Endothelial cell of umbilical vein (primary cell): ENCODE measurements around the gene EDARADD. TPM values are rescaled to one million over a fixed set of nuclear protein-coding genes. Genes with fewer than 3 reads are reported as not detected.
"Not testable (repeated sequence)": the region's sequence is repeated elsewhere in the genome, so short reads cannot be mapped to it uniquely, and the experiment has no call there.

Source experiments
- BruUV-seq: library from RNA; stranded (reverse); fragments of 400-500 nt; replicated peaks from 2 replicates; lab custom pipeline; 2021; lab: Mats Ljungman, UMichigan
- CTCF ChIA-PET: fragments of 300-600, 350-600 bp; sonication (Branson Sonifier 250); formaldehyde crosslinking; loops from one replicate; lab custom pipeline; 2021; ENCODE audit warnings: antibody characterized with exemption, inconsistent platforms; lab: Charles Lee
- POLR2A ChIA-PET: fragments of 300-600, 350-600 bp; sonication (Branson Sonifier 250); formaldehyde crosslinking; loops from one replicate; lab custom pipeline; 2021; ENCODE audit warnings: antibody characterized with exemption, inconsistent platforms; lab: Charles Lee
- DNase-seq: peaks from one replicate; pipeline ENCODE4 v3.0.0-alpha.2; 2011; ENCODE audit warnings: low read depth, low spot score
- FAIRE-seq: peaks from 2 replicates; lab custom pipeline; 2011; peaks lifted over from hg19 to GRCh38; lab: Jason Lieb, UNC
- H2AFZ ChIP-seq: 2 replicates; pipeline ENCODE4 v1.6.0; 2012; ENCODE audit warnings: low read depth, low read length, control low read depth, inconsistent platforms
- H3K27ac ChIP-seq: 2 replicates; pipeline ENCODE4 v1.5.1; 2011; ENCODE audit warnings: low read depth, mild to moderate bottlenecking, control low read depth, low read length, moderate library complexity; ENCODE audit not compliant: insufficient read depth
- H3K27me3 ChIP-seq, 2 experiments: 2 replicates each; pipeline versions ENCODE4 v1.6.0 to v1.6.1; 2011; ENCODE audit warnings: low read length in 2 of 2, mixed read lengths in 1 of 2; ENCODE audit not compliant: control insufficient read depth in 2 of 2, insufficient read depth in 2 of 2
- H3K36me3 ChIP-seq, 2 experiments: 2 replicates in 1 of 2; 3 replicates in 1 of 2; pipeline ENCODE4 v1.5.1; 2011; ENCODE audit warnings: low read length in 2 of 2, mild to moderate bottlenecking in 1 of 2, moderate library complexity in 1 of 2; ENCODE audit not compliant: control insufficient read depth in 2 of 2, insufficient read depth in 2 of 2; ENCODE audit errors: extremely low read depth in 1 of 2
- H3K4me1 ChIP-seq: 3 replicates; pipeline ENCODE4 v1.5.1; 2011; ENCODE audit warnings: mild to moderate bottlenecking, low read length; ENCODE audit not compliant: control insufficient read depth, insufficient read depth; ENCODE audit errors: extremely low read depth
- H3K4me2 ChIP-seq: 2 replicates; pipeline ENCODE4 v1.6.1; 2011; ENCODE audit warnings: low read length, control low read depth, mixed read lengths; ENCODE audit not compliant: insufficient read depth
- H3K4me3 ChIP-seq, 3 experiments: fragments of 200-600 bp in 1 of 3; sonication (generic), shearing (Covaris generic) in 1 of 3; replicated peaks in 1 of 3; 2 replicates each; pipeline ENCODE4 v1.5.1; 2011 to 2016; ENCODE audit warnings: control low read depth in 3 of 3, low read length in 3 of 3, mild to moderate bottlenecking in 2 of 3, inconsistent platforms in 1 of 3, low read depth in 1 of 3, moderate library complexity in 1 of 3; ENCODE audit not compliant: insufficient read depth in 1 of 3
- H3K79me2 ChIP-seq: 2 replicates; pipeline ENCODE4 v1.6.0; 2012; ENCODE audit warnings: low read length, inconsistent platforms; ENCODE audit not compliant: control insufficient read depth, insufficient read depth
- H3K9ac ChIP-seq: replicated peaks from 2 replicates; pipeline ENCODE3; 2011; ENCODE audit warnings: low read length, control low read depth; ENCODE audit not compliant: insufficient read depth; ENCODE audit errors: extremely low read depth
- H3K9me1 ChIP-seq: replicated peaks from 3 replicates; pipeline ENCODE4 v1.6.0; 2011; ENCODE audit warnings: mild to moderate bottlenecking, low read length; ENCODE audit not compliant: control insufficient read depth, insufficient read depth; ENCODE audit errors: extremely low read depth
- H3K9me3 ChIP-seq: replicated peaks from 2 replicates; pipeline ENCODE4 v1.5.1; 2012; ENCODE audit warnings: low read length, inconsistent platforms; ENCODE audit not compliant: control insufficient read depth, insufficient read depth
- H4K20me1 ChIP-seq: replicated peaks from 2 replicates; pipeline ENCODE3; 2011; ENCODE audit warnings: mild to moderate bottlenecking, low read length; ENCODE audit not compliant: control insufficient read depth, insufficient read depth; ENCODE audit errors: extremely low read depth
- EZH2 ChIP-seq: IDR thresholded peaks from 2 replicates; pipeline ENCODE4 v1.6.1; 2012; ENCODE audit warnings: borderline replicate concordance, low read depth, mild to moderate bottlenecking, moderate library complexity, low read length, inconsistent platforms; ENCODE audit not compliant: severe bottlenecking
- dilution Hi-C: fragments of 300-500 bp; cut with MboI; formaldehyde crosslinking; loops from one replicate; pipeline ENCODE4 v1.15.0; 2019; ENCODE audit warnings: low sequenced_read_pairs; ENCODE audit not compliant: extremely low pct_ligation_motif_present
- intact Hi-C: fragments of 100-400 bp; cut with micrococcal nuclease; formaldehyde crosslinking; loops from one replicate; pipeline ENCODE4 v1.10.0; 2022
- polyA plus RNA-seq, 4 experiments: library from polyadenylated mRNA; depleted of rRNA in 3 of 4; stranded (reverse) in 3 of 4; unstranded in 1 of 4; fragments of >200 nt; gene quantifications; 2 replicates each; pipeline versions ENCODE4 v1.2.1 to v1.2.3, GENCODE V29; 2011 to 2012; ENCODE audit warnings: missing spikeins in 1 of 4
- total RNA-seq: library from RNA; stranded (reverse); gene quantifications from 2 replicates; pipeline ENCODE4 v1.2.3, GENCODE V29; 2021

The EDARADD gene
- total and polyA plus RNA-seq, 2 donors (not counting 3 experiments of a cell fraction or from before 2014, with no cell fraction given) = not detected

- no peaks in the 10 kb centered on the region for H3K4me1 ChIP-seq
- no peaks in the 10 kb centered on the region for H3K27me3 ChIP-seq
- H2AFZ ChIP-seq = no peak overlapping the region
- H3K4me3 ChIP-seq = no peak overlapping the region
- no peaks in the 10 kb centered on the region for H3K79me2 ChIP-seq
- ChIA-PET CTCF (interaction anchor here (1.0 kb wide), 1 partner anchor 18 kb away, joined by 3 read pairs; no protein-coding TSS in a partner anchor), POLR2A (no interaction called here)
- H3K36me3 ChIP-seq = no peaks in the 10 kb centered on the region
- TF ChIP-seq EZH2 = no peak
- no TSS peak for BruUV-seq
- no peak overlapping the region for H3K9ac ChIP-seq
- dilution Hi-C loops = no loop called here
- no peaks in the 10 kb centered on the region for H3K9me1 ChIP-seq
- intact Hi-C loops = no loop called here
- no peak for FAIRE-seq
- no peak overlapping the region for H3K4me2 ChIP-seq
- no peaks in the 10 kb centered on the region for H4K20me1 ChIP-seq
- H3K9me3 ChIP-seq = no peaks in the 10 kb centered on the region
- DNase-seq = no peak
- H3K27ac ChIP-seq = no peak overlapping the region
Measured at GRCh38 chr1:236365999-236366570, 28.0 kb upstream of the EDARADD start.

GRCh38 chr1:236366681-236367080 lies 27.4 kb upstream of the EDARADD start:
- H4K20me1 ChIP-seq, H3K4me3 ChIP-seq, H3K36me3 ChIP-seq, DNase-seq, FAIRE-seq, H2AFZ ChIP-seq, H3K4me1 ChIP-seq, H3K9me1 ChIP-seq, BruUV-seq, dilution Hi-C loops, H3K27ac ChIP-seq, H3K79me2 ChIP-seq, H3K27me3 ChIP-seq, POLR2A ChIA-PET, intact Hi-C loops, H3K4me2 ChIP-seq, H3K9me3 ChIP-seq, H3K9ac ChIP-seq: not testable (repeated sequence)
- CTCF ChIA-PET = interaction anchor here (1.0 kb wide), 1 partner anchor 17 kb away, joined by 3 read pairs; no protein-coding TSS in a partner anchor
